ENCODE measurements around the gene LPGAT1. TPM values are rescaled to one million over a fixed set of nuclear protein-coding genes. Genes with fewer than 3 reads are reported as not detected.

Gene LPGAT1
- total RNA-seq, 2 donors from 2014 or later: 14.1 to 16.6 TPM

DNA sequence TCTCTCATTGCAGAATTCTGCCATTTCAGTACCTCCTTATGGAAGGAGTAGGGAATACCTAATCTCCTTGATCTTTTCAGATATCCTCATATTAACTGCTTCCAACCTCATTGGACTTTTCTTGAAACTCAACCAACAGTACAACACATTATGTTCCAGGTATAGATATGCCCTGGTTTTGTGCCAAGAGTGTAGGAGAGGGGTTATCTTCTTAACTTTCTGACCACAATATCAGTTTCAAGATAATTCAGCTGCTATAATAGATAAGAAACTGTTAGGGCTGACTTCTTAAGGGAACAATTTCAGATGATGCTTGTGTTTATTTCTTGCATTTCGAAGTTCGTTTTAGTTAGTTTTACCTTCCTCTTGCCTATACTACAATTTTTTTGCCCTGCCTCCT lies 2.1 kb upstream of the LPGAT1 start:
- Mint-ChIP-seq H3K36me3 (peaks cover 0 to 5% of the 10 kb centered on the region in 2 donors), H3K27ac (peak overlapping the region; percentile 28 to 56), H3K9me3 (no peaks in the 10 kb centered on the region)
- no peak for DNase-seq (ENCODE audit: low spot score in 2 of 2)
- ATAC-seq: no peak

DNA sequence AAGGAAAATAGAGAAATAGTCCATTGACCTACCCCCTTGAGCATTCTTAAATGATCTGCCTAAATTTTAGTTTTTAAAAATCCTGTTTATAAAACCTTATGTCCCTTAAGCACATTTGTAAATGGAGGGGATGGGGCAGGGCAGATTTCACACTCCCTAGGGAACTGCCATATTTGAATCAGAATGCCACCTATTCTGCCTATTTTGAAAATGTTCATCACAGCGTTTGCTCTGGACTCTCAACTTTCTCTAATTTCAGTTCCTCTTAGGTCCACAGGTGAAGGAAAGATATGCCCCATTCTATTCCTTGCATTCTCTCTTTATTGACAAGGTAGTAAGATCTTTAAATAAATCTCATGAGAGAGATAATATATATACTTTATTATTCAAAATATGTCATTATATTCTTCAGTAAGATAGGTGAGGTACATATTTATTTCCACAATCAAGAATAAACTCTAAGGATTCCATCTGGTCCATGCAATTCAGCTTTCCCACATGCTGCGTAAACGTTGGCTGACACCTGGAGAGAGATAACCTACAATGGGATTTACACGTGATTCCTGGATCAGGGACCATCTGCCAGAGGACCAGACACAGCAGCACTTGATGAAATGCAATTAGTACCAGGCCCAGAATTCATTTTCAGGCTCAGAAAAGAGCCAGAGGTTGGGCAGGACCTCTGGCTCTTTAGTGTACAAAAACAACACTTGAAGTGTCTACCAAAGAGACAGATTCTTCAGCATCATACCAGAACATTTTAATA lies 1.2 kb upstream of the LPGAT1 start:
- ATAC-seq (no peak), DNase-seq (ENCODE audit: low spot score in 2 of 2) (no peak)
- no peaks in the 10 kb centered on the region for H3K9me3 Mint-ChIP-seq
- H3K27ac Mint-ChIP-seq: peak overlapping the region in 1 of 2 donors; percentile 82
- peaks cover 0 to 5% of the 10 kb centered on the region in 2 donors for H3K36me3 Mint-ChIP-seq

DNA sequence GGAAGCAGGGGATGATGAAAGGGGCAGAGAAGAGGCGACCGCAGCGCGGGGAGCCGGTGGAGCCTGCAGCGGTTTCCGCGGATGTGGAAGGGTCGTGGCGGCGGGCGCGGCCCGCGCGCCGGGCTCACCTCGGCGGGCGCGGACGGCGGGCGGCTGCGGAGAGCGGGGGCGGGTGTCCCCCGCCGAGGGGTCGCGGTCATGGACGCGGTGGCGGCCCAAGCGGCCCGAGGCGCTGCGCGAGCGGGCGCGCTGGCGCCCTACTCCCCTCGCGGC lies 572 bp downstream of the LPGAT1 start:
- DNase-seq (ENCODE audit: low spot score in 2 of 2): peak in 1 of 2 donors; percentile 7
- no peaks in the 10 kb centered on the region for H3K9me3 Mint-ChIP-seq
- peak in 1 of 2 donors; percentile 19 for ATAC-seq
- peak overlapping the region; percentile 71 to 90 for H3K27ac Mint-ChIP-seq
- peaks cover 0 to 5% of the 10 kb centered on the region in 2 donors for H3K36me3 Mint-ChIP-seq

DNA sequence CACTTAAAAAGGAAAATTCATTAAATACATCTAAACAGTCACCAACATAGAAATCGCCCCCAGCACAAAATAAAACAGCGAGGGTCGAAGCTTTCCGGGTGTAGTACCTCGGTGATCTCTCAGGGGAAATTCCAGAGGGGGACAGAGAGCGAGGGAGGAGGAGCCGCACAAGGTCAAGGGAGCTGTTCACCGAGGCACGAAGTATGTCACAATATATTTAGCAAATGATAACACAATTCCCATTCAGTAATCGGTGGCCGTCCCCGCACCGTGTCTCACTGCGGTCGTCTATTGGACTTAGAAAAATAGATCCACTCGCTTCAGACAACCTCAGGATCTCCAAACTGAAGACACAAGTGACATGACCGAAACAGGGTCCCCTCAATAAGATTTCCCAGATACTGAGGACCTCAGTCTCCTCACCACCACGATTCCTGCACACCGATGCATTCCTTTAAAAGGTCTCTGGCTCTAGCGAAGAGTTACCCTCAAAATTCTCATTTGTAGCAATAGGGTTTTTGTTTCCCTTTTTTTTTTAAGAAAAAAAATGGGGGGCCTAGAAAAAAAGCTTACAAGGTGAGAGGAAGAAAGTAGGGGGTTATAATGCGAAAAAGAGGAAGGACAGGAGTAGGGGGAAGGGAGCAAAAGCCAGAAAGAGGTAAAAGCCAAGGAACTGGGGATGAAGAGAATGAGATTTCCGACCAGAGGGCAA lies 1.1 kb downstream of the LPGAT1 start:
- ATAC-seq (no peak), DNase-seq (ENCODE audit: low spot score in 2 of 2) (no peak)
- Mint-ChIP-seq H3K27ac (peak overlapping the region; percentile 71 to 90), H3K36me3 (peaks cover 0 to 5% of the 10 kb centered on the region in 2 donors), H3K9me3 (no peaks in the 10 kb centered on the region)

DNA sequence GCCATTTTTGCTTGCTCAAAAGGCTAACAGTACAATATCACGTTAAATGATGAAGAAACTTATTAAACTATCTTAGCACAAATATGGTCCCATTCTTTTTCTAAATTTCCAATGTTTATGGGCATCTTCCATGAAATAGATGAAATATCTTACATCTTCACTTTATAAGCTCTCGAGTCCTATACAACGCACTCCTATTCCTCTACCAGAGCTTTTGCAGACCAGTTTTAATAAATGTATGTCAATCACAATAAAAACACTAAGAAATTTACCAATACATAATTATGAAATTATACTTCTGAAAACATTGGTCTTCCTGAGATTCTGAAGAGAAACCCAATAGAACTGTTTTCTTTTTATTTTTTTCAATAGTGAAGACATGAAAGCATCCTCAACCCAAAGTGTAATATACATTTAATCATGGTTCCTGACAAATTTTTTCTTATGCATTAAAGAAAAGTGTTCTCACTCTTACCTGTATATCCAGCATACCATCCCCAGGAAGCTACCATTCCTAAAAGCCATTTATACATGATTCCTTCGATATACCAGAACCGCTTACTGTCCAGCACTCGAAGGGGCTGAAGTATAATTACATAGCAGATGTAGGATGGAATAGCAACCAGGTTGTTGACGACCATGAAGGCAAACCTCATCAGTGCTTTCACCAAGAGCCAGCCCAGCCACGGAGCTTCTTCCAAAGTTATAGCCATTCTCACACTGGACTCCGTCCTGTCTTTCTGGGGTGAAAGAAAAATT lies 1.8 kb downstream of the LPGAT1 start:
- Mint-ChIP-seq H3K9me3 (no peaks in the 10 kb centered on the region), H3K27ac (peak overlapping the region in 1 of 2 donors; percentile 71), H3K36me3 (peaks cover 0 to 5% of the 10 kb centered on the region in 2 donors)
- DNase-seq (ENCODE audit: low spot score in 2 of 2) (no peak), ATAC-seq (no peak)

DNA sequence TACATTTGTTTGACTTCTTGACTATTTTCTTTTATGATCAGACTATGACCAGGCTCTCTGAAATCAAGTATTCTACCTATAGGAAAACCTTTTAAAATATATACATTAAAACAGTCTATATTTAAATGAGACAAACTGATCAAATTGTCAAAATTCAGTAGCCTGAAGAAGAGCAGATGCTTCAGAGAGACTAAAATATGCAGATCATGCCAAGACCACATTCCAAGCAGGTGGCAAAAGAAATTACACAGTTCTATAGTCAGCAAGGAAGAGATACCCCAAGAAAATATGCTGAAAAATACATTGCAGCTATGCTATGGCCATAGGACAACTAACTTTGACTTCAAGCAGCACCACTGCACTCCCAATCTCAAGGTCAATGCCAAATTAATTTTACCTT lies 3.5 kb downstream of the LPGAT1 start:
- H3K27ac Mint-ChIP-seq: no peak overlapping the region
- no peak for DNase-seq (ENCODE audit: low spot score in 2 of 2)
- no peak for ATAC-seq
- no peaks in the 10 kb centered on the region for H3K9me3 Mint-ChIP-seq
- H3K36me3 Mint-ChIP-seq: peaks cover 0 to 5% of the 10 kb centered on the region in 2 donors

DNA sequence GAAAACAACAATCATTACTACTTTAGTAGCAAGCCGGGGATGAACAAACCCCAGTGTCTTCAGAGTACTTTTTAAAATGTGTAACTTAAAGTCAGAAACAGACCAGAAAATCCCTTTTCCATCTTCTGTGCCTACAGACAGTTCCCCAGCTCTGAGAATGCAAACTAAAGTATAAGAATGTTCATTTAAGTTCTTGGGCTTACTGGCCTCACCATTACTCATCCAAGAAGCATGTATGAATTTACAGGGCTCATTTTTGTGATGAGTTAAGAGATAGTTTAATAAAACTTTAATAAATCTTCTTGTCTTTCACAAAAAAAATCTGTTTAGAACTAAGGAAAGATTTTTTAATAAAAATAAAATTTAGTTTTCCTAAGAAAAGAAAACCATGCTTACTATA lies 4.6 kb downstream of the LPGAT1 start:
- Mint-ChIP-seq H3K27ac (no peak overlapping the region), H3K36me3 (peaks cover 0 to 5% of the 10 kb centered on the region in 2 donors), H3K9me3 (no peaks in the 10 kb centered on the region)
- no peak for ATAC-seq
- DNase-seq (ENCODE audit: low spot score in 2 of 2): no peak

DNA sequence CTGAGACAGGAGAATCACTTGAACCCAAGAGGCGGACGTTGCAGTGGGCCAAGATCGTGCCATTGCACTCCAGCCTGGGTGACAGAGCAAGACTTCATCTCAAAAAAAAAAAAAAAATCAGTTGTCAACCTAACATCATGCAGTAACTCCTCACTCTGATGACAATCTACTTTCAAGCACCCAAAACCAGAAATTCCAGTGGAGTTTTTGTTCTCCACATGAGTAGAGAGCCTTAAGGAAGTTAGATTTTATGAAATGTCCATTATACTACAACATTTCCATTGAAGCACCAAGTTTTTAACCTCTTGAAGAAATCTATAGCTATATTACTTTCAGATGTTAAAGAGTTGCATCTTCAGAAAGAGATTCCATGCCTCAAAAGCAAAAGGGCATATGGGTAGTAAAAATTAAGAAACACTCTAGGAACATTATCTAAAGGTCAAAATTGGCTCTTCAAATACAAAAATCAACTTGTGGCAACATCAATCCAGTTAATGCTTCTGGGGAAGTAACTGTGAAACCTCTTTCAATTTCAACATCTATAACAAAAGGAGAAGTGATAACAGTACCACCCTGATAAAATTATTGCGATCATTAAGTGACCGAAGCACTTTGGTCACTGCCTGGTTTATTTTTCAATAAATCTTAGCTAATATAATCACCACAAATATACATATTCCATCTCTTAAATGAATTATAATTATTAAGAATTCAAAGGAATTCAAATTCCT lies 7.7 kb downstream of the LPGAT1 start:
- no peak for DNase-seq (ENCODE audit: low spot score in 2 of 2)
- Mint-ChIP-seq H3K36me3 (peaks cover 0 to 10% of the 10 kb centered on the region in 2 donors), H3K27ac (no peak overlapping the region), H3K9me3 (no peaks in the 10 kb centered on the region)
- no peak for ATAC-seq

DNA sequence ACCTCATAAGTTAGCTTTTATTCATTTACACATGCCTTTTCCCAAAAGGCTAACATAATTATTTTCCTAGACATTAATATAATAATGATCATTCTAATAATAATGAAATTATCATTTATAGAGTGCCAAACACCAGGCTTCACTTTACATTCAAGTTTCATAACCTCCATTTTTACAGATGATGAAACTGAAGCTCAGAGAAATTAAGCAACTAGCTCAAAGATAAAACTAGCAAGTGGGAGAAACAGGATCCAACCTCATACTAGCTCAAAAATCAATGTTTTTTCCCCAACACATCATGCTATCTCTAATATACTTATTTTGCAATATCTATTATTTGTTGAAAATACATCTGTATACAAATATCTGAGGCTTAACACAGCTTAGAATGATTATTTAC lies 14.0 kb downstream of the LPGAT1 start:
- Mint-ChIP-seq H3K27ac (no peak overlapping the region), H3K36me3 (peaks cover 0 to 10% of the 10 kb centered on the region in 2 donors), H3K9me3 (no peaks in the 10 kb centered on the region)
- no peak for ATAC-seq
- no peak for DNase-seq (ENCODE audit: low spot score in 2 of 2)

DNA sequence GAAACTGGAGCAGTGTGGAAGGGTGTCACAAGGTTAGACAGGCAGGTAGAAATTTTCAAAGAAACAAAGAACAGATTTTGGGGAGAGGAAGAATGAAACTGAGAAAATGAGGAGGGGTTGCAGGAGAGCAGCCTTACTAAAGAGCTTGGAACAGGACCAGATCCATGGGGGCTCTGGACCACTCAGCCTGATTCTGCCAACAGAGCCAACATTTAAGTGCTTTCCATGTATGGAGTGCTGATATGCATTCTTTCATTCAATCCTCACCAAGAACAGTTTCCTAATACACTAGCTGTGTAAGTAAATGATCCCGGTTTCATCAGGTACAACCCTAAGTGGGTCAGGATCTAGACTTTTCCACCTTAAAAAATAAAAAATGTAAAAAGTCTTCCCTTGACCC lies 16.2 kb downstream of the LPGAT1 start:
- no peak for ATAC-seq
- H3K36me3 Mint-ChIP-seq: peaks cover 17% of the 10 kb centered on the region in 2 donors
- no peak overlapping the region for H3K27ac Mint-ChIP-seq
- DNase-seq (ENCODE audit: low spot score in 2 of 2): no peak
- H3K9me3 Mint-ChIP-seq: peaks cover 10 to 12% of the 10 kb centered on the region in 2 donors

DNA sequence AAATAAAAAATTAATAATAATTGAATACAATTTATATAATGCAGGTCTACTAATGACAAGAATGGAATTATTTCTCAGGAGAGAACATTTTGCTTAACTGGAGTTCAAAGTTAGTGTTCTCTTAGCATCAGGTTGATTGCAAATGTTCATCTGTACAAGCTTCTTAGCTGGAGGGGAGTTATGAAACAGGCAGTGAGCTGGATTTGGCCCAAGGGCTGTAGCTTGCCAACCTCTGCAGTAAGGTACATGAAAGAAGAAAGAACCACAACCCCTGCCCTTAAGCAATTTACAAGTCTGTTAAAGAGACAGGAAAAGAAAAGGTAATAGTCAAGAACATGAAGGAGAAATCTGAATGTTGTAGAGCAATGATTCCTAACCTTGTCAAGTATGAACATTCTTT lies 17.0 kb downstream of the LPGAT1 start:
- Mint-ChIP-seq H3K9me3 (peaks cover 11 to 12% of the 10 kb centered on the region in 2 donors), H3K36me3 (peaks cover 17 to 24% of the 10 kb centered on the region in 2 donors), H3K27ac (no peak overlapping the region)
- DNase-seq (ENCODE audit: low spot score in 2 of 2) (no peak), ATAC-seq (no peak)

DNA sequence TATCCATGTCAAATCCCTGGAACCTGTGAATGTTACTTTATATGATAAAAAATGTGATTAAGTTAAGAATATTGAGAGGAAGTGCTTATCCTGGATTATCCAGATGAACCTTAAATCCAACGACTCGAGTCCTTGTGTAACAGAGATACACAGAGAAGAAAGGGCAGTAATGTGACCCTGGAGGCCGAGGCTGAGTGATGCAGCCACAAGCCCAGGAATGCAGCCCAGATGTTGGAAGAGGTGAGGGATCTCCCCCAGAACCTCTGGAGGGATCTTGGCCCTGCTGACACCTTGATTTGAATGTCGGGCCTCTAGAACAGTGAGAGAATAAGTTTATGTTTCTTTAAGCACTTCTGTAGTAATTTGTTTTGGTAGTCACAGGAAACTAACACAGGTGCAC lies 18.0 kb downstream of the LPGAT1 start:
- ATAC-seq (no peak), DNase-seq (ENCODE audit: low spot score in 2 of 2) (no peak)
- Mint-ChIP-seq H3K36me3 (peaks cover 17 to 30% of the 10 kb centered on the region in 2 donors), H3K9me3 (peaks cover 11 to 12% of the 10 kb centered on the region in 2 donors), H3K27ac (no peak overlapping the region)

DNA sequence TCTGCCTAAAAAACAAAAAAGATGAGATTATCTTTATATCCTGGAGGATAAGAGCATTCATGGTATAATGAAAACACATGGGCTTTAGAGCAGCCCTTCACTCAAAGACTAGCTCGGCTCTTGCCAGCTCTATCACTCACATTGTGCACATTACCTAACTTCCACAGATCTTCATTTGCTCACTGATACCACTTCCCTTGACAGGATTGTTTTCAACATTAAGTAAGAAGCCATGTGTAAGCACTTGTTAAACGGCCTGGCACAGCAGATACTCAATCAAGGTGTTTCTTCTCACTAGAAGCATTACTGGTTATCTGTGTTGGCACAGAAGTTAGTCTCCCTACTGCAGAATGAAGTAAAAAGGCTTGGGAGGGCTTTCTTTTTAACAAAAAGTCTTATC lies 18.7 kb downstream of the LPGAT1 start:
- peaks cover 11 to 12% of the 10 kb centered on the region in 2 donors for H3K9me3 Mint-ChIP-seq
- peaks cover 17 to 30% of the 10 kb centered on the region in 2 donors for H3K36me3 Mint-ChIP-seq
- DNase-seq (ENCODE audit: low spot score in 2 of 2) (no peak), ATAC-seq (no peak)
- no peak overlapping the region for H3K27ac Mint-ChIP-seq

DNA sequence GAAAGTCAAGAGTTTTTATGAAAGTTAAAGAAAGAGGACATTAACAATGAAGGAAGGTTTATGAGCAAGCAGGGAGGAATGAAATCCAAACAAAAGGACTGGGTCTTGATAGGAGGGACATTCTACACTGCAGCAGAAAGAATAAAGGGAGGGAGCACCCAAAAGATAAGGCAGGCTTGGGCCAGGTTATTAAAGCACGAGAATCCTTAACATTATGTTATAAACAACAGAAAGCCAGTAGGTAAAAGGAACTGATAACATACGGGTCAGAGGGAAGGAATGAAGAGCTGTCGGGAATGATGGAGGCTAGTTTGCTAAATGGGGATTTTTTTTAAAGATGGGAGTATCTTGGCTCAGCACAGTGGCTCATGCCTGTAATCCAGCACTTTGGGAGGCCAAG lies 19.4 kb downstream of the LPGAT1 start:
- no peak for ATAC-seq
- peaks cover 11 to 12% of the 10 kb centered on the region in 2 donors for H3K9me3 Mint-ChIP-seq

DNA sequence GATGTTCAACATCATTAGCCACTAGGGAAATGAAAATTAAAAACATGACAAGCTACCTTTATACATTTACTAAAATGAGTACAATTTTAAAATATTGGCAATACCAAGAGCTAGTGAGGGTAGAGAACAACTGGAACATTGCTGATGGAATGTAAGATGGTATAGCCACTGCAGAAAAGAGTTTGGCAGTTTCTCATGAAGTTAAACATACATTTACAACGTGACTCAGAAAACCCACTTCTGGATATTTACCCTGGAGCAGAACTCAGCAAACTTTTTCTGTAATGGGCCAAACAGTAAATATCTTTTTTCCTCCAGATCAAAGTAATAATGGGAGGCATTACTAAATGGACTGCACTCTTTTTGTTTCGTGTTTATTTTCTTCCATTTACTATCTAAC lies 22.1 kb downstream of the LPGAT1 start:
- no peak overlapping the region for H3K27ac Mint-ChIP-seq
- no peak for ATAC-seq
- peaks cover 17 to 37% of the 10 kb centered on the region in 2 donors for H3K36me3 Mint-ChIP-seq
- peaks cover 11 to 12% of the 10 kb centered on the region in 2 donors for H3K9me3 Mint-ChIP-seq
- DNase-seq (ENCODE audit: low spot score in 2 of 2): no peak

More for the DNA sequence above, 19.4 kb downstream of the LPGAT1 start:
- H3K27ac Mint-ChIP-seq: no peak overlapping the region
- peaks cover 17 to 30% of the 10 kb centered on the region in 2 donors for H3K36me3 Mint-ChIP-seq
- no peak for DNase-seq (ENCODE audit: low spot score in 2 of 2)

DNA sequence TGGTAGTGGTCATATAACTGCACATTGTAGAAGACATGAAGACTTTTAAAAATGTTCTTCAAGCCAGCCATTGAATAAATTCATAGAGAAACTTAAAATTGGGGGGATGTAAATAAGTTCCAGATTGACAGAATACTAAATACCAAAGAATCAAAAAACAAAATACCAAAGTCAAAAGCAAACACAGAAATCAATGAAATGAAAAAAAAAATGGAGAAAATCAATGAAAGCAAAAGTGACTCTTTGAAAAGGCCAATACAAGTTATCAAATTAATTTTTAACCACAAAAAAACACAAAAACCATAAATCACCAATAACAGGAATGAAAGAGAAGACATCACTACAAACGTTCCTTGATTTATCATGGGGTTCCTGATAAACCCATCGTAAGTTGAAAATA lies 25.6 kb downstream of the LPGAT1 start:
- Mint-ChIP-seq H3K36me3 (peaks cover 21 to 47% of the 10 kb centered on the region in 2 donors), H3K27ac (no peak overlapping the region)
- ATAC-seq: no peak

More for the DNA sequence above, 25.6 kb downstream of the LPGAT1 start:
- no peak for DNase-seq (ENCODE audit: low spot score in 2 of 2)
- H3K9me3 Mint-ChIP-seq: peaks cover 10 to 13% of the 10 kb centered on the region in 2 donors
